Measurements from ENCODE around the gene PRPF18. TPM values are rescaled to one million over a fixed set of nuclear protein-coding genes. Genes with fewer than 3 reads are reported as not detected.

PRPF18 gene
- polyA plus RNA-seq, 1 donor from 2014 or later: 56.7 TPM

GRCh38 chr10:13632884-13633440, 46.2 kb downstream of the PRPF18 start:
- no peak overlapping the region for H3K4me2 ChIP-seq (ENCODE audit: low read length)
- H2AFZ ChIP-seq (ENCODE audit: low read depth, low read length): no peak overlapping the region
- H3K27ac ChIP-seq (ENCODE audit: low read length): no peak overlapping the region
- no peak overlapping the region for H3K9ac ChIP-seq (ENCODE audit: low read length)
- H3K36me3 ChIP-seq (ENCODE audit: insufficient read depth, low read length): no peaks in the 10 kb centered on the region
- no peak overlapping the region for H3K4me3 ChIP-seq (ENCODE audit: low read length)
- TF ChIP-seq EP300 (conservative IDR thresholded peaks at IDR 0.05; ENCODE audit: poor library complexity, severe bottlenecking) (no peak), MXI1 (conservative IDR thresholded peaks at IDR 0.05; ENCODE audit: poor library complexity, severe bottlenecking) (no peak), EZH2 (IDR thresholded peaks at IDR 0.05; ENCODE audit: borderline replicate concordance, insufficient read depth, low read length, poor library complexity, severe bottlenecking) (no peak), POLR2AphosphoS5 (IDR thresholded peaks at IDR 0.05) (no peak), SMC3 (conservative IDR thresholded peaks at IDR 0.05; ENCODE audit: poor library complexity) (no peak), RAD21 (conservative IDR thresholded peaks at IDR 0.05) (no peak), TAF1 (IDR thresholded peaks at IDR 0.05; ENCODE audit: low read depth) (no peak)
- TF ChIP-seq, protein P1, sequence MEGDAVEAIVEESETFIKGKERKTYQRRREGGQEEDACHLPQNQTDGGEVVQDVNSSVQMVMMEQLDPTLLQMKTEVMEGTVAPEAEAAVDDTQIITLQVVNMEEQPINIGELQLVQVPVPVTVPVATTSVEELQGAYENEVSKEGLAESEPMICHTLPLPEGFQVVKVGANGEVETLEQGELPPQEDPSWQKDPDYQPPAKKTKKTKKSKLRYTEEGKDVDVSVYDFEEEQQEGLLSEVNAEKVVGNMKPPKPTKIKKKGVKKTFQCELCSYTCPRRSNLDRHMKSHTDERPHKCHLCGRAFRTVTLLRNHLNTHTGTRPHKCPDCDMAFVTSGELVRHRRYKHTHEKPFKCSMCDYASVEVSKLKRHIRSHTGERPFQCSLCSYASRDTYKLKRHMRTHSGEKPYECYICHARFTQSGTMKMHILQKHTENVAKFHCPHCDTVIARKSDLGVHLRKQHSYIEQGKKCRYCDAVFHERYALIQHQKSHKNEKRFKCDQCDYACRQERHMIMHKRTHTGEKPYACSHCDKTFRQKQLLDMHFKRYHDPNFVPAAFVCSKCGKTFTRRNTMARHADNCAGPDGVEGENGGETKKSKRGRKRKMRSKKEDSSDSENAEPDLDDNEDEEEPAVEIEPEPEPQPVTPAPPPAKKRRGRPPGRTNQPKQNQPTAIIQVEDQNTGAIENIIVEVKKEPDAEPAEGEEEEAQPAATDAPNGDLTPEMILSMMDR (IDR thresholded peaks at IDR 0.05; ENCODE audit: poor library complexity, severe bottlenecking): no peak
- TF ChIP-seq, protein P2, sequence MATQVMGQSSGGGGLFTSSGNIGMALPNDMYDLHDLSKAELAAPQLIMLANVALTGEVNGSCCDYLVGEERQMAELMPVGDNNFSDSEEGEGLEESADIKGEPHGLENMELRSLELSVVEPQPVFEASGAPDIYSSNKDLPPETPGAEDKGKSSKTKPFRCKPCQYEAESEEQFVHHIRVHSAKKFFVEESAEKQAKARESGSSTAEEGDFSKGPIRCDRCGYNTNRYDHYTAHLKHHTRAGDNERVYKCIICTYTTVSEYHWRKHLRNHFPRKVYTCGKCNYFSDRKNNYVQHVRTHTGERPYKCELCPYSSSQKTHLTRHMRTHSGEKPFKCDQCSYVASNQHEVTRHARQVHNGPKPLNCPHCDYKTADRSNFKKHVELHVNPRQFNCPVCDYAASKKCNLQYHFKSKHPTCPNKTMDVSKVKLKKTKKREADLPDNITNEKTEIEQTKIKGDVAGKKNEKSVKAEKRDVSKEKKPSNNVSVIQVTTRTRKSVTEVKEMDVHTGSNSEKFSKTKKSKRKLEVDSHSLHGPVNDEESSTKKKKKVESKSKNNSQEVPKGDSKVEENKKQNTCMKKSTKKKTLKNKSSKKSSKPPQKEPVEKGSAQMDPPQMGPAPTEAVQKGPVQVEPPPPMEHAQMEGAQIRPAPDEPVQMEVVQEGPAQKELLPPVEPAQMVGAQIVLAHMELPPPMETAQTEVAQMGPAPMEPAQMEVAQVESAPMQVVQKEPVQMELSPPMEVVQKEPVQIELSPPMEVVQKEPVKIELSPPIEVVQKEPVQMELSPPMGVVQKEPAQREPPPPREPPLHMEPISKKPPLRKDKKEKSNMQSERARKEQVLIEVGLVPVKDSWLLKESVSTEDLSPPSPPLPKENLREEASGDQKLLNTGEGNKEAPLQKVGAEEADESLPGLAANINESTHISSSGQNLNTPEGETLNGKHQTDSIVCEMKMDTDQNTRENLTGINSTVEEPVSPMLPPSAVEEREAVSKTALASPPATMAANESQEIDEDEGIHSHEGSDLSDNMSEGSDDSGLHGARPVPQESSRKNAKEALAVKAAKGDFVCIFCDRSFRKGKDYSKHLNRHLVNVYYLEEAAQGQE (IDR thresholded peaks at IDR 0.05; ENCODE audit: borderline replicate concordance): no peak
- H3K9me3 ChIP-seq (ENCODE audit: low read length): no peaks in the 10 kb centered on the region
- H3K9me2 ChIP-seq (ENCODE audit: insufficient read depth, low read length): no peaks in the 10 kb centered on the region
- H3K27me3 ChIP-seq (ENCODE audit: insufficient read depth, low read depth, low read length): no peaks in the 10 kb centered on the region
- H3K79me2 ChIP-seq (replicated peaks; ENCODE audit: insufficient read depth, low read length): no peaks in the 10 kb centered on the region
- no peaks in the 10 kb centered on the region for H4K20me1 ChIP-seq (ENCODE audit: insufficient read depth)
- H3F3A ChIP-seq (ENCODE audit: insufficient read depth, low read length, poor library complexity, severe bottlenecking): no peaks in the 10 kb centered on the region

GRCh38 chr10:13633689-13634088, 46.9 kb downstream of the PRPF18 start:
- H3K9me3 ChIP-seq (ENCODE audit: low read length): no peaks in the 10 kb centered on the region

More at GRCh38 chr10:13633689-13634088, 46.9 kb downstream of the PRPF18 start:
- TF ChIP-seq TAF1 (IDR thresholded peaks at IDR 0.05; ENCODE audit: low read depth) (no peak), SMC3 (conservative IDR thresholded peaks at IDR 0.05; ENCODE audit: poor library complexity) (no peak), POLR2AphosphoS5 (IDR thresholded peaks at IDR 0.05) (no peak), EP300 (conservative IDR thresholded peaks at IDR 0.05; ENCODE audit: poor library complexity, severe bottlenecking) (no peak), MXI1 (conservative IDR thresholded peaks at IDR 0.05; ENCODE audit: poor library complexity, severe bottlenecking) (no peak), RAD21 (conservative IDR thresholded peaks at IDR 0.05) (no peak), EZH2 (IDR thresholded peaks at IDR 0.05; ENCODE audit: borderline replicate concordance, insufficient read depth, low read length, poor library complexity, severe bottlenecking) (no peak)
- TF ChIP-seq, protein P2 (IDR thresholded peaks at IDR 0.05; ENCODE audit: borderline replicate concordance): no peak
- TF ChIP-seq, protein P1 (IDR thresholded peaks at IDR 0.05; ENCODE audit: poor library complexity, severe bottlenecking): no peak
- Histone ChIP-seq H3K27me3 (ENCODE audit: insufficient read depth, low read depth, low read length) (no peaks in the 10 kb centered on the region), H3F3A (ENCODE audit: insufficient read depth, low read length, poor library complexity, severe bottlenecking) (no peaks in the 10 kb centered on the region), H2AFZ (ENCODE audit: low read depth, low read length) (no peak overlapping the region), H3K27ac (ENCODE audit: low read length) (peak overlapping the region; percentile 23), H3K4me3 (ENCODE audit: low read length) (no peak overlapping the region), H3K4me2 (ENCODE audit: low read length) (no peak overlapping the region), H3K9ac (ENCODE audit: low read length) (no peak overlapping the region), H3K36me3 (ENCODE audit: insufficient read depth, low read length) (no peaks in the 10 kb centered on the region), H4K20me1 (ENCODE audit: insufficient read depth) (no peaks in the 10 kb centered on the region), H3K9me2 (ENCODE audit: insufficient read depth, low read length) (no peaks in the 10 kb centered on the region), H3K79me2 (replicated peaks; ENCODE audit: insufficient read depth, low read length) (no peaks in the 10 kb centered on the region)
